Gastrocnemius medialis (tissue), 4 donors: Measurements from ENCODE around the gene BCAN. TPM values are rescaled to one million over a fixed set of nuclear protein-coding genes. Genes with fewer than 3 reads are reported as not detected.
A peak's percentile ranks its signal among the peaks of the same experiment; 100 is the strongest.

ENCODE experiments used
- ATAC-seq, 2 donors: fragments of 150-250 bp; one replicate each; pipeline ENCODE4 v1.9.1; 2016
- DNase-seq, 2 donors: peaks; one replicate each; pipeline ENCODE4 v3.0.0-alpha.2; 2019
- H3K27ac ChIP-seq, 4 donors: fragments of 200-600 bp; sonication (generic); 1 replicate in 1 of 4; 2 replicates in 3 of 4; pipeline ENCODE4 v1.5.1; 2016 to 2018; ENCODE audit warnings: mild to moderate bottlenecking in 2 of 4, moderate library complexity in 1 of 4
- H3K27me3 ChIP-seq, 3 donors: fragments of 200-600 bp; sonication (generic) in 2 of 3; 1 replicate in 1 of 3; 2 replicates in 2 of 3; pipeline versions ENCODE4 v1.5.1 to v1.6.0; 2016 to 2019; ENCODE audit warnings: mild to moderate bottlenecking in 1 of 3, moderate library complexity in 1 of 3
- H3K36me3 ChIP-seq, 2 donors: fragments of 200-600 bp; sonication (generic) in 1 of 2; one replicate each; pipeline ENCODE4 v1.5.1; 2017 to 2018
- H3K4me1 ChIP-seq, 2 donors: fragments of 200-600 bp; sonication (generic) in 1 of 2; one replicate each; pipeline ENCODE4 v1.5.1; 2016 to 2017; ENCODE audit warnings: mild to moderate bottlenecking in 2 of 2
- H3K4me3 ChIP-seq, 4 donors: fragments of 200-600 bp; sonication (generic) in 3 of 4; 1 replicate in 1 of 4; 2 replicates in 3 of 4; pipeline ENCODE4 v1.5.1; 2016 to 2019; ENCODE audit warnings: mild to moderate bottlenecking in 2 of 4
- H3K9me3 ChIP-seq, 3 donors: fragments of 200-600 bp; sonication (generic) in 2 of 3; 1 replicate in 1 of 3; 2 replicates in 2 of 3; pipeline ENCODE4 v1.5.1; 2016 to 2019
- POLR2A ChIP-seq, 2 donors: fragments of 450-650 bp; IDR thresholded peaks; one replicate each; pipeline ENCODE4 v1.6.1; 2017; ENCODE audit warnings: antibody characterized with exemption in 2 of 2, mild to moderate bottlenecking in 2 of 2, moderate library complexity in 2 of 2
- in situ Hi-C, 4 donors: fragments of 200-750 bp; cut with MboI; loops; one replicate each; pipeline versions ENCODE4 v1.15.0 to v1.8.0; 2017; ENCODE audit warnings: low sequenced_read_pairs in 4 of 4
- intact Hi-C: fragments of 100-400 bp; cut with DNase I; formaldehyde crosslinking; loops from one replicate; pipeline ENCODE4 v1.15.1; 2023; ENCODE audit warnings: low total_unique reads
- total RNA-seq, 4 donors: library from RNA; depleted of rRNA; stranded (reverse); fragments of >200 nt; gene quantifications; one replicate each; pipeline versions ENCODE4 v1.1.0 to v1.2.3, GENCODE V29; 2016
- TF ChIP-seq, protein P1 (sequence below), 5 experiments: fragments of 450-650 bp in 3 of 5; fragments of 200-600 bp in 2 of 5; sonication (generic) in 2 of 5; IDR thresholded peaks in 4 of 5; conservative IDR thresholded peaks in 1 of 5; 1 replicate in 4 of 5; 2 replicates in 1 of 5; pipeline ENCODE4 v1.5.1; 2016 to 2019; ENCODE audit warnings: antibody characterized with exemption in 5 of 5, mild to moderate bottlenecking in 3 of 5, moderate library complexity in 3 of 5

Gene BCAN
- total RNA-seq, 4 donors from 2014 or later: 0.26 to 0.29 TPM; not detected in 2

DNA sequence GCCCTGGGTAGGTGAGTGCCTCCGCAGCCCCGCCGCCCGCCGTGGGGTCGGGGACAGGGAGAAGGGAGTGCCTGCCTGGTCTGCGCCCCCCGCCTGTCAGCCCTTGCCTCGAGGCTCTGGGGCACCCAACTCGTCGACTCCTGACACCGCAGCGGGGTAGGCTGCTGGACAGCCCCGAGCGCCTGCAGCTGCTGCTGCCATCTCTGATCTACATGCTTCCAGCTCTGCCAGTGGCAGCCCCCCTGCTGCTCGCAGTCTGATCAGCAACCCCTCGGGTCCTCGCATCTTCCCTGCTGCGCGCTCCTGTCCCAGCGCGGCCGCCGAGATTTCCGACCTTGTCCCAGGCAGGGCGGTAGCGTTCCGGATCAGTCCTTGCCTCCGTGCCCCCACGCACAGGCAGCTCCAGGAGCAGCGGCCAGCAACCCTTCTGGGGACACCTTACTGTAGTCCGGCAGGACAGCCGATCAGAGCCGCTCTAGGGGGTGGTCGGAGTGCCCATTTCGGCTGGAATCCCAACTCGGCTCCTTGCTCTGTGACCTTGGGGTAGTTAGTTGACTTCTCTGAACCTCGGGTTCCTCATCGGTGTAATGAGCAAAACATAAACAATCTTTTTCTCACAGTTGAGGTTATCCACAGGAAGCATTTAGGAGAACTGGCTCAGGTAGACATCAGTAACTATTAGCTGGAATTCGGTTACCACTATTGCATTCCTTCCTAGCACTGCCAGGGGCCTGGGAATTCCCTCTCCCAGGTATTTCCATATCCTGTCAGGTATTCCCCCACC, 540 bp downstream of the BCAN start:
- in situ Hi-C loops: no loop called here
- peak overlapping the region; percentile 45 to 54 (median 48) for H3K4me3 ChIP-seq
- ATAC-seq: no peak
- no peak for DNase-seq
- H3K36me3 ChIP-seq: no peaks in the 10 kb centered on the region
- H3K4me1 ChIP-seq: peaks cover 14 to 31% of the 10 kb centered on the region in 2 donors
- H3K27ac ChIP-seq: no peak overlapping the region
- intact Hi-C loops: no loop called here
- H3K9me3 ChIP-seq: no peaks in the 10 kb centered on the region
- TF ChIP-seq POLR2A (IDR thresholded peaks at IDR 0.05): no peak
- TF ChIP-seq, protein P1, sequence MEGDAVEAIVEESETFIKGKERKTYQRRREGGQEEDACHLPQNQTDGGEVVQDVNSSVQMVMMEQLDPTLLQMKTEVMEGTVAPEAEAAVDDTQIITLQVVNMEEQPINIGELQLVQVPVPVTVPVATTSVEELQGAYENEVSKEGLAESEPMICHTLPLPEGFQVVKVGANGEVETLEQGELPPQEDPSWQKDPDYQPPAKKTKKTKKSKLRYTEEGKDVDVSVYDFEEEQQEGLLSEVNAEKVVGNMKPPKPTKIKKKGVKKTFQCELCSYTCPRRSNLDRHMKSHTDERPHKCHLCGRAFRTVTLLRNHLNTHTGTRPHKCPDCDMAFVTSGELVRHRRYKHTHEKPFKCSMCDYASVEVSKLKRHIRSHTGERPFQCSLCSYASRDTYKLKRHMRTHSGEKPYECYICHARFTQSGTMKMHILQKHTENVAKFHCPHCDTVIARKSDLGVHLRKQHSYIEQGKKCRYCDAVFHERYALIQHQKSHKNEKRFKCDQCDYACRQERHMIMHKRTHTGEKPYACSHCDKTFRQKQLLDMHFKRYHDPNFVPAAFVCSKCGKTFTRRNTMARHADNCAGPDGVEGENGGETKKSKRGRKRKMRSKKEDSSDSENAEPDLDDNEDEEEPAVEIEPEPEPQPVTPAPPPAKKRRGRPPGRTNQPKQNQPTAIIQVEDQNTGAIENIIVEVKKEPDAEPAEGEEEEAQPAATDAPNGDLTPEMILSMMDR (IDR thresholded peaks at IDR 0.05 in 4 of 5, conservative IDR thresholded peaks at IDR 0.05 in 1 of 5): no peak
- H3K27me3 ChIP-seq: peaks cover 33 to 38% (median 35%) of the 10 kb centered on the region in 3 donors

- no peak for DNase-seq
- TF ChIP-seq, protein P1 (IDR thresholded peaks at IDR 0.05 in 4 of 5, conservative IDR thresholded peaks at IDR 0.05 in 1 of 5): no peak
- no peak for TF ChIP-seq POLR2A (IDR thresholded peaks at IDR 0.05)
- Histone ChIP-seq H3K36me3 (no peaks in the 10 kb centered on the region), H3K27me3 (peaks cover 35 to 40% (median 38%) of the 10 kb centered on the region in 3 donors), H3K4me1 (peaks cover 14 to 31% of the 10 kb centered on the region in 2 donors), H3K4me3 (no peak overlapping the region), H3K9me3 (no peaks in the 10 kb centered on the region), H3K27ac (no peak overlapping the region)
- intact Hi-C loops: no loop called here
- ATAC-seq: no peak
- in situ Hi-C loops: no loop called here
These were observed 1.3 kb downstream of the BCAN start for GRCh38 chr1:156643049-156643777.

DNA sequence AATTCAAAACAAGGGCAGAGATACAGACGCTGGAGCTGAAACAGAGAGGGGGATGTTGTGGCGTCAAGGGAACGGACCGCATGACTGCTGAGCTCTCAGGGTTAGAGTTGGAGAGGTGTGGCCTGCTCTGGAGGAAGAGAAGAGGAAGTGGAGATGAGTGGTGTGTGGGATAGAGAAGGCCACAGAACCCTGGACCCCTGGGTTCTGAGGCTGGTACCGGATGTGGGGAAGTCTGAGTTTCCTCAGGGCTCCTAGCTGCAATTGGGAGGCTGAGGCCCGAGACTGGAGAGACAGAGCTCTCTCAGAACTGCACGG, 1.8 kb downstream of the BCAN start:
- DNase-seq: no peak
- TF ChIP-seq, protein P1 (IDR thresholded peaks at IDR 0.05 in 4 of 5, conservative IDR thresholded peaks at IDR 0.05 in 1 of 5): no peak
- TF ChIP-seq POLR2A (IDR thresholded peaks at IDR 0.05): no peak
- H3K9me3 ChIP-seq: no peaks in the 10 kb centered on the region
- H3K4me3 ChIP-seq: no peak overlapping the region
- intact Hi-C loops (no loop called here), in situ Hi-C loops (no loop called here)
- H3K27ac ChIP-seq: no peak overlapping the region
- no peaks in the 10 kb centered on the region for H3K36me3 ChIP-seq
- peaks cover 14 to 28% of the 10 kb centered on the region in 2 donors for H3K4me1 ChIP-seq
- H3K27me3 ChIP-seq: peaks cover 35 to 40% (median 38%) of the 10 kb centered on the region in 3 donors
- ATAC-seq: no peak

GRCh38 chr1:156644146-156644545, 2.2 kb downstream of the BCAN start:
- TF ChIP-seq POLR2A (IDR thresholded peaks at IDR 0.05): no peak
- TF ChIP-seq, protein P1 (IDR thresholded peaks at IDR 0.05 in 4 of 5, conservative IDR thresholded peaks at IDR 0.05 in 1 of 5): no peak
- H3K4me1 ChIP-seq: peaks cover 11 to 24% of the 10 kb centered on the region in 2 donors
- no peaks in the 10 kb centered on the region for H3K9me3 ChIP-seq
- peaks cover 35 to 40% (median 38%) of the 10 kb centered on the region in 3 donors for H3K27me3 ChIP-seq
- intact Hi-C loops (no loop called here), in situ Hi-C loops (no loop called here)
- no peak overlapping the region for H3K4me3 ChIP-seq
- no peaks in the 10 kb centered on the region for H3K36me3 ChIP-seq
- H3K27ac ChIP-seq: no peak overlapping the region
- DNase-seq (no peak), ATAC-seq (no peak)
